RWPE1 (cell line): ENCODE data around the gene USP13.

Experiments
- CTCF ChIA-PET: fragments of 350-600 bp; sonication (Branson Sonifier 250); formaldehyde crosslinking; extraction: SDS; loops from one replicate; lab custom pipeline; 2021; lab: Yijun Ruan, JAX
- POLR2A ChIA-PET: fragments of 400-600 bp; formaldehyde crosslinking; extraction: SDS; loops from one replicate; lab custom pipeline; 2020; ENCODE audit warnings: antibody characterized with exemption; ENCODE audit not compliant: low non-redundant PET; lab: Yijun Ruan, JAX
- DNase-seq: peaks from one replicate; pipeline ENCODE4 v3.0.0; 2012; ENCODE audit warnings: low spot score
- H3K27ac ChIP-seq: fragments of 450-650 bp; 2 replicates; pipeline ENCODE4 v1.5.1; 2017
- TF ChIP-seq, protein P1 (sequence below): fragments of 450-650 bp; conservative IDR thresholded peaks from 2 replicates; pipeline ENCODE4 v1.5.1; 2017; ENCODE audit warnings: low read depth, mild to moderate bottlenecking

The USP13 gene

DNA sequence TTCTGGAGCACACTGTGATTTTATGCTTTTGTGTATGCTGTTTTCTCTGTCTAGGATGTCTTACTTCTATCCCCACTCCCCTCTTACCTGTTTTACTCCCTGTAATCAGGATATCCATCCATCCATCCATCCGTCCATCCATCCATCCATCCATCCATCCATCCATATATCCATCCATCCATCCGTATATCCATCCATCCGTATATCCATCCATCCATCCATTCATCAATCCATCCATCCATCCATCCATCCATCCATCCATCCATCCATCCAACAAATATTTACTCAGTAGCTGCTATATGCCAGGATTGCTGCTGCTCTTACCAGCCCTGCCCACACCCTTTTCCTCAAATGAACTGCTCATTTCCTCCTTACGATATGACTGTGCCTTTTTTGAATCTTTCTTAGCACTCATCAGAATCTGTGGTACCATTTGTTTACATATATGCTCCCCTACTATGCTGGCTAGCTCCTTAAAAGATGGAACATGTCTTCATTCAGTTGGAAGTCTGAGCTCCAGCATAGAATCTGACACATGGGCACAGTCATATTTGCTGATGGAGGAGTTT lies 35.2 kb downstream of the USP13 start:
- CTCF ChIA-PET, result no interaction called here
- POLR2A ChIA-PET, result no interaction called here
- DNase-seq, result no peak
- TF ChIP-seq, protein P1, sequence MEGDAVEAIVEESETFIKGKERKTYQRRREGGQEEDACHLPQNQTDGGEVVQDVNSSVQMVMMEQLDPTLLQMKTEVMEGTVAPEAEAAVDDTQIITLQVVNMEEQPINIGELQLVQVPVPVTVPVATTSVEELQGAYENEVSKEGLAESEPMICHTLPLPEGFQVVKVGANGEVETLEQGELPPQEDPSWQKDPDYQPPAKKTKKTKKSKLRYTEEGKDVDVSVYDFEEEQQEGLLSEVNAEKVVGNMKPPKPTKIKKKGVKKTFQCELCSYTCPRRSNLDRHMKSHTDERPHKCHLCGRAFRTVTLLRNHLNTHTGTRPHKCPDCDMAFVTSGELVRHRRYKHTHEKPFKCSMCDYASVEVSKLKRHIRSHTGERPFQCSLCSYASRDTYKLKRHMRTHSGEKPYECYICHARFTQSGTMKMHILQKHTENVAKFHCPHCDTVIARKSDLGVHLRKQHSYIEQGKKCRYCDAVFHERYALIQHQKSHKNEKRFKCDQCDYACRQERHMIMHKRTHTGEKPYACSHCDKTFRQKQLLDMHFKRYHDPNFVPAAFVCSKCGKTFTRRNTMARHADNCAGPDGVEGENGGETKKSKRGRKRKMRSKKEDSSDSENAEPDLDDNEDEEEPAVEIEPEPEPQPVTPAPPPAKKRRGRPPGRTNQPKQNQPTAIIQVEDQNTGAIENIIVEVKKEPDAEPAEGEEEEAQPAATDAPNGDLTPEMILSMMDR, result no peak
- H3K27ac ChIP-seq, result no peak overlapping the region

DNA sequence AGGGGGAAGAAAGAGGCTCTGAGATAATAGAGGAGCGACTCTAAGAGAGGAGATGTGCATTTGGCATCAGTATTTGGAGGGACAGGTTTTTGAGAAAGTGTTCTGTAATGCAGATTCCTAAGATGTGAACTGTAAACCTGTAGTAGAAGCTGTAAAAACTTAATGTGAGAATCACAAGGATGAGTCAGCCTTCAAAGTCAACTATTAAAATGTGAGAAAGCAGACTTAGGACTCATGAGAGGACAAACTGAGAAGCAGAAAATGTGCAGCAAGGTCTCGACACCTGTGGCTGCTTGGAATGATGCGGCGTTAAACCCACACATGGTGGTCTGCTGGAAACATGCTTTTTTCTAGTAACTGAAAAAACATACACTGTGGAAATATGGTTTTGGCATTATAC lies 36.0 kb downstream of the USP13 start:
- ChIA-PET POLR2A (no interaction called here), CTCF (no interaction called here)
- no peak for DNase-seq
- TF ChIP-seq, protein P1, result no peak
- no peak overlapping the region for H3K27ac ChIP-seq

DNA sequence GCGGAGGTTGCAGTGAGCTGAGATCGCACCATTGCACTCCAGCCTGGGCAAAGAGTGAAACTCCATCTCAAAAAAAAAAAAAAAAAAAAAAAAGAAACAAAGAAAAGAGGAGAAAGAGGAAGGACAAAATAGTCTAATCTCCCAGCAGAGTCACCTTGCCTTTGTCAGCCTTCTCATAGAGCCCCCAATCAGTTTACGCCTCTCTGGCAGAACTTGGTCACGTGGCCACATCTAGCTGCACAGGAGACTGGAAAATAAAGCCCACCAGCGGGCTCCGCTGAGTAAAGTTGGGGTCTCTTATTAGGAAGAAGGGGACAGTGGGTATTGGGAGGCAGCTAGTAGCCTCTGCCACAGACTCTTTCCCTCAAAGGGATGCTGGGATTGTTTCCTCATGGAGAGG lies 41.9 kb downstream of the USP13 start:
- POLR2A ChIA-PET, result no interaction called here
- TF ChIP-seq, protein P1, result no peak
- H3K27ac ChIP-seq, result no peak overlapping the region
- no peak for DNase-seq
- CTCF ChIA-PET, result interaction anchor here (0.6 to 0.8 kb wide), 2 partner anchors 357 to 811 kb away, joined by 3 to 4 read pairs; no protein-coding TSS in a partner anchor

DNA sequence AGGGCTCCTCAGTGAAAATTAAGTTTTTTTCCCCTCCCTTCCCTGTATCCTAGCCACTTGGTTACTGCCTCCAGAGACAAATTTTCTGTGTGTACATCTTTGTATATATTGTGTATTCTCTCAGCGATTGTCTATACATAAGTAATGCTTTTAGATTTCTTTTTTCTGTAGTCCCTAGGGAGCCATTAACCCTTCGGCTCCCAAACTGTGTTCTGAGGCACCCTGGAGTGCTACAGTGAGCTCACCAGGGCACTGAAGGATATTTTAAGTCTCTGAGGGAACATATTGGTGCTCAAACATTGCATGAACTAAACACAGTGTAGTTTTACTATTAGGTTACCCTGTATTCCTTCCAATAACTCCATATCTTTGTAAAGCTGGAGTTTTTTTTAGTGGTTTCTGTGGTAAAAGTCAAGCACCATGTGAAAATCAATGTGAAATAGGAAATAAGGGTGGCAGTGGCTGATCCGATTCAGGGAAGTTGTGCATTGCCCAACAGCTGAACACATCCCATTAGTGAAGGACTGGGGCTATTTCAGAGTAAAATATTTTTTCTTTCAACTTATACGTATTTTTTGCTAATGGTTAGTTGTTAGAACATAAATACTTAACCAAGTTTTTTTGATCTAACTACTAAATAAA lies 43.0 kb downstream of the USP13 start:
- no peak overlapping the region for H3K27ac ChIP-seq
- TF ChIP-seq, protein P1, result no peak
- POLR2A ChIA-PET, result no interaction called here
- no peak for DNase-seq
- CTCF ChIA-PET, result no interaction called here

DNA sequence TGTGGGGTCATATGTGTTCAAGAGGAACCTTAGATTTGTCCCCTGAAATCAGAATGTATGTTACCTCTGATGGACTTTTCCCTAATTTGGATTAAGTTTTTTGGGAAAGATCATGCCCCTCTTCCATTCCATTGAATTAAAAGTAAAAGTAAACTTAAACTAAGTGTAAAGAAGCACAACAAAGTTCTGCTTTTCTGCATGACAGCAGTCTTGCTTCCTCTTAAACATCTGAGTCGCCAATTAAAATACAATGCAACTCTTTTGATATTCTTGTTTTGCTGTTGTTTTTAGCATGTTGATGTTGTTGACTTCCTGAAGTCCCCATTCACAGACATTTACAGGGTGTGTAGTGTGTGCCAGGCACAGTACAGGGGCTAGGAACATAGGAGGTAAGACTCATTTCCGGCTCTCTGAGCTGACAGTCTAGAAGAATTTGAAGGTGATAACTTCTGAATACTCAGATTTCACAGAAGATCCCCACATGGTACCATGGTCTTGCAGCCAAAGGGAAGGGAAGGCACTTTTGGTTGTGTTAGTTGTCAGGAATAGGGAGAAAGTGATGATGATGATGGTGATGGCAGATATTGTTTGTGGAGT lies 45.0 kb downstream of the USP13 start:
- TF ChIP-seq, protein P1, result no peak
- no peak overlapping the region for H3K27ac ChIP-seq
- CTCF ChIA-PET, result no interaction called here
- DNase-seq, result no peak
- POLR2A ChIA-PET, result no interaction called here

DNA sequence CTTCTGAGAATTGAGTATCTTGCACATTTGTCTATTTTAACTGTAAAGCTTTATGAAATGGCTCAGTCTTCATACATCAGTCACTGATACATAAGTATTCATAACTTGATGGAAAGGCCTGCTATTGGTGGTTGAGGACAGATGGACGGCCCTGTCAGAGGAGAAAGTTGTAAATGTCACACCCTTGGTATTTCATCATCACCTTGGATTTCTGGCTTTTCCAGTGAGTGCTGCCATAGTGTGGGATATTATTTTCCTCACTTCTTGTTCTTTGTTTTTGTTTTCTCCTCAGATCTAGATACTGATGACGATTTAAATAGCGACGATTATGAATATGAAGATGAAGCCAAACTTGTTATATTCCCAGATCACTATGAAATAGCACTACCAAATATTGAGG lies 47.9 kb downstream of the USP13 start:
- CTCF ChIA-PET, result interaction anchor here (1.1 kb wide), 1 partner anchor 45 kb away, joined by 4 read pairs; no protein-coding TSS in a partner anchor
- POLR2A ChIA-PET, result no interaction called here
- no peak for DNase-seq
- TF ChIP-seq, protein P1, result no peak
- no peak overlapping the region for H3K27ac ChIP-seq
